NCI-H748 treated with DMSO at 0.1 percent for 48 hours (cell line): ENCODE data around the gene ALPG.
"Not testable (repeated sequence)": the region's sequence is repeated elsewhere in the genome, so short reads cannot be mapped to it uniquely, and the experiment has no call there.

Experiments
- DNase-seq: peaks from one replicate; lab custom pipeline; 2025; lab: John Stamatoyannopoulos, UW

Gene ALPG

DNA sequence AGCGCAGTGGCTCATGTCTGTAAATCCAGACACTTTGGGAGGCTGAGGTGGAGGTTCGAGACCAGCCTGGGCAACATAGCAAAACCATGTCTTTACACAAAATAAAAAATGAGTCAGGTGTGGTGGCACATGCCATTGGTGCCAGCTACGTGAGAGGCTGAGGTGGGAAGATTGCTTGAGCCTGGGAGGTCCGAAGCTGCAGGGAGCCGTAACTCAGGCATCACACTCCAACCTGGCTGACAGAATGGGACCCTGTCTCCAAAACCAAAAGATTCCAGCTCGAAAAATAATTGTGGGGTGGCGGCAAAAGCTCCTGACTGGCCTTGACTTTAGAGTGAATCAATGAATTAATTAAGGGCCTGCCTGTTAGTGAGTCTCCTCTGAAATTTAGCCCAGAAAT lies 29.3 kb upstream of the ALPG start:
- DNase-seq, result no peak

DNA sequence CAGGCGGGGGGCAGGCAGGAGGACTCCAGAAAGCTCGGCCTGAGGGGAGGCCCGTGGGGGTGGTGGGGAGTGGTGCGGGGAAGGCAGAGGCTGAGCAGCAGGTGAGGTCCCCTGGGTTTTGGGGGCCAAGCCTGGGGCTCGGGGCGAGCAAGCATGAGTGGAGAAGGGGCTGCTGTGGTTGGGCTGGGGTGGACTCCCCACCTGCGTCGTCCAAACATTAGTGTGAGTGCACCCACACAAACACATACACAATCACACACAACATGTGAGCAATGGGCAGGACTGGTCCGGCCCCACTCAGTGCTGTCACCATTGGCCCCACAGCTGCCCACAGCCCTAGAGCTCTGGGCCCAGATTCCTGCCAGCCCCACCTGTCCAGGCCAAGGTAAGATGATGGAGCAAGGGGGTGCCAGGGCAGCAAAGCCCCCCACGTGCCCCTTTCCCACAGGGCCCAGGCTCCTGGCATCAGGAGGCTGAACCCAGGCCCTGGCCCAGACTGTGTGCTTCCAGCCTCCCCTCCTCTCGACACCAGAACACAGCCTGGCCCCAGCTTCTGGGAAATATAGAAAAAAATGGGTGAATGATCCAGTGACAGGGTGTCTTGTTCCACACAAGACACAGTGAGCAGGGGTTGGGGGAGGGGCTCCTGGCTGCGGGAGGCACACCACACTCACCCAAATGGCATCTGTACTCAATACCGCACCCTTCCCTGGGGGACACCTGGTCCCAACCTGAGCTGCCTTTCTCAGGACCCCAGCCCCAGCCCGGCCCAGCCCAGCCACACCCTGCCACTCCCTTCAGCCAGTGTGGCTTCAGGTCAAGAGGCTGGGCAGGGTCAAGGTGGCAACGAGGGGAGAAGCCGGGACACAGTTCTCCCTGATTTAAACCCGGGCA lies 28.6 kb upstream of the ALPG start:
- DNase-seq, result no peak

DNA sequence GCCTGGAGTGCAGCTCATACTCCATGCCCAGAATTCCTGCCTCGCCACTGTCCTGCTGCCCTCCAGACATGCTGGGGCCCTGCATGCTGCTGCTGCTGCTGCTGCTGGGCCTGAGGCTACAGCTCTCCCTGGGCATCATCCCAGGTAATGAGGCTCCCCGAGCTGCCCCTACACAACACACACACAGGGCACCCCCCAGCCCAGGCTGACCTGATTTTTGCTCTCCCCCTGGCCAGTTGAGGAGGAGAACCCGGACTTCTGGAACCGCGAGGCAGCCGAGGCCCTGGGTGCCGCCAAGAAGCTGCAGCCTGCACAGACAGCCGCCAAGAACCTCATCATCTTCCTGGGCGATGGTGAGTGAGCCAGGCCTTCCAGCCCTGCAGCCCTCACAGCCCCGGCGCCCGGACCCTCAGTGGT lies 27.9 kb upstream of the ALPG start, which contains the start of gene ALPP:
ALPP (plus strand) TSS at position 17 of the 417 bp plus-strand sequence; CDS start at position 69, 52 bp downstream.
- not testable (repeated sequence) for DNase-seq

DNA sequence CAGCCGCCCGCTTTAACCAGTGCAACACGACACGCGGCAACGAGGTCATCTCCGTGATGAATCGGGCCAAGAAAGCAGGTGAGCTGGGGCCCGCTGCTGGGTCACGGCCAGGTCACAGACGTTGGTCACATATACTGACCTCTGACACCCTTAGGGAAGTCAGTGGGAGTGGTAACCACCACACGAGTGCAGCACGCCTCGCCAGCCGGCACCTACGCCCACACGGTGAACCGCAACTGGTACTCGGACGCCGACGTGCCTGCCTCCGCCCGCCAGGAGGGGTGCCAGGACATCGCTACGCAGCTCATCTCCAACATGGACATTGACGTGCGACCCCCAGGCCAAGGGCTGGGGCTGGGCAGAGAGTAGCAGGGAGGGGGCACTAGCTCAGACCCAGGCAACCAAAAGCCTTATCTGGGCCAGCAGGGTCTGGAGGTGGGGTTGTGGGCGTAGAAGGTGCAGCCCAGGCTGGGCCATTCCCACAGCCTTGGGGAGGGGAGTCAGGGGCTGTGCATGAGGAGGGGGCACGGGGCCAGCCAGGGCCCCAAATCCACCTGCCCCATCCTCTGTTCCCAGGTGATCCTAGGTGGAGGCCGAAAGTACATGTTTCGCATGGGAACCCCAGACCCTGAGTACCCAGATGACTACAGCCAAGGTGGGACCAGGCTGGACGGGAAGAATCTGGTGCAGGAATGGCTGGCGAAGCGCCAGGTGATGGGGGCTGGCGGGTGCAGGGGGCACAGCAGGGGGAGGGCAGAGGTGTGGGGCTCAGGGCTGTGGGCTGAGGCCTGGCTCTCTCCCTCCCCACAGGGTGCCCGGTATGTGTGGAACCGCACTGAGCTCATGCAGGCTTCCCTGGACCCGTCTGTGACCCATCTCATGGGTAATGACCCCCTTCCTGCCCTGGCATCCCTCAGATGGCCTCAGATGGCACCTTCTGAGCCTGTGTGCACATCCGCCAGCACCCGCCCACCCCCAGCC lies 26.7 kb upstream of the ALPG start:
- not testable (repeated sequence) for DNase-seq

DNA sequence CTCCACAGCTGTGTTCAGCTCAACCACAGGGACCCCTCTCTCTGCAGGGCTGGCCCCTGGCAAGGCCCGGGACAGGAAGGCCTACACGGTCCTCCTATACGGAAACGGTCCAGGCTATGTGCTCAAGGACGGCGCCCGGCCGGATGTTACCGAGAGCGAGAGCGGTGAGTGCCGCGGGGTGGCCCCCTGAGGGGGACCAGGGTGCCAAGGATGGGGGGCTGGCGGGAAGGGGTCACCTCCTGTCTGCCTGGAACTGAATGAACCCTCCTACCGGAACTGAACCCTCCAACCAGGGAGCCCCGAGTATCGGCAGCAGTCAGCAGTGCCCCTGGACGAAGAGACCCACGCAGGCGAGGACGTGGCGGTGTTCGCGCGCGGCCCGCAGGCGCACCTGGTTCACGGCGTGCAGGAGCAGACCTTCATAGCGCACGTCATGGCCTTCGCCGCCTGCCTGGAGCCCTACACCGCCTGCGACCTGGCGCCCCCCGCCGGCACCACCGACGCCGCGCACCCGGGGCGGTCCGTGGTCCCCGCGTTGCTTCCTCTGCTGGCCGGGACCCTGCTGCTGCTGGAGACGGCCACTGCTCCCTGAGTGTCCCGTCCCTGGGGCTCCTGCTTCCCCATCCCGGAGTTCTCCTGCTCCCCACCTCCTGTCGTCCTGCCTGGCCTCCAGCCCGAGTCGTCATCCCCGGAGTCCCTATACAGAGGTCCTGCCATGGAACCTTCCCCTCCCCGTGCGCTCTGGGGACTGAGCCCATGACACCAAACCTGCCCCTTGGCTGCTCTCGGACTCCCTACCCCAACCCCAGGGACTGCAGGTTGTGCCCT lies 25.2 kb upstream of the ALPG start:
- DNase-seq, result not testable (repeated sequence)

DNA sequence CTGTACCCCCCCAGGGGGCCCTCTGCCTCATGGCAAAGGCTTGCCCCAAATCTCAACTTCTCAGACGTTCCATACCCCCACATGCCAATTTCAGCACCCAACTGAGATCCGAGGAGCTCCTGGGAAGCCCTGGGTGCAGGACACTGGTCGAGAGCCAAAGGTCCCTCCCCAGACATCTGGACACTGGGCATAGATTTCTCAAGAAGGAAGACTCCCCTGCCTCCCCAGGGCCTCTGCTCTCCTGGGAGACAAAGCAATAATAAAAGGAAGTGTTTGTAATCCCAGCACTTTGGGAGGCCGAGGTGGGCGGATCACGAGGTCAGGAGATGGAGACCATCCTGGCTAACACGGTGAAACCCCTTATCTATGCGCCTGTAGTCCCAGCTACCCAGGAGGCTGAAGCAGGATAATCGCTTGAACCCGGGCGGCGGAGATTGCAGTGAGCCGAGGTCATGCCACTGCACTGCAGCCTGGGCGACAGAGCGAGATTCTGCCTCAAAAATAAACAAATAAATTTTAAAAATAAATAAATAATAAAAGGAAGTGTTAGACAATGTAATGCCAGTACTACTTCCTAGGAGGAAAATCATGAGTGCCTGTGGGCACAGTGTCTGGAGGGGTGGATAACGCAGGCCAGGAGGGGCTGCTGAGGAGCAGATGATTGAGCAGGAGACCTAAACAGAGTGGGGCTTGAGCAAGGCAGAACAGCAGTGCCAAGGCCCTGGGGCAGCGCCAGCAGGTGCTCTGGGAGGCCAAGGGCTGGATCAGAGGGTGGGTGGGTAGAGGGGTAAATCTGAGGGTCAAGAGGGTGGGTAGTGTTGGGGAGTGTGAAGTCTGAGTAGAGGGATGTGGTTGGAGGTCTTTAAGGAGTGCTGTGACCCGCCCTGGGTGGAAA lies 24.1 kb upstream of the ALPG start:
- no peak for DNase-seq

DNA sequence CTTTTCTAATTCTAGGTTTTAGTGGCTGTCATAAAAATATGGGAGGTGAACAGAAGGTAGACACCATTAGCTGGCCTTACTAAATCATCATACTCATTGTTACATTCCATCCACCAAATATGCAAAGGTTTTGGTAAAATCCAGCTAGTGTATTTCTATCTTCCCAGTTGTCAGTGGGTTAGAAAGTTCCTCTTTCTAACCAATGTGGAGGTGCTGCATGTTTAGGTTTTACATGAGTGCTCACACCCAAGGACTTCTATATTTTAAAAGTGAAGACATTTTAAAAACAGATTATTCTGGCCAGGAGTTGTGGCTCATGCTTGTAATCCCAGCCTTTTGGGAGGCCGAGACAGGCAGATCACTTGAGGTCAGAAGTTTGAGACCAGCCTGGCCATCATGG lies 22.2 kb upstream of the ALPG start:
- no peak for DNase-seq

DNA sequence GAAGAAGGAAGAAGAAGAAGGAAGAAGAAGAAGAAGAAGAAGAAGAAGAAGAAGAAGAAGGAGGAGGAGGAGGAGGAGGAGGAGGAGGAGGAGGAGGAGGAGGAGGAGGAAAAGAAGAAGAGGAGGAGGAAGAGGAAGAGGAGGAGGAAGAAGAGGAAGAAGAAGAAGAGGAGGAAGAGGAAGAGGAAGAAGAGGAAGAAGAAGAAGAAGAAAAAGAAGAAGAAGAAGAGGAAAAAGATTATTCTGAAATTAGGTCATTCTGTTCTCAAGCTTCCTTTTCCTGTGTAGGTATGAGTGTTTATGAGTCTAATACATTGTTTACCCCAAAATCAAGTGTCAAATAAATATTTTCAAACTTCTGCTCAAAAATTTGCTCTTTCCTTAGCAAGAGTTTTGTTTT lies 21.6 kb upstream of the ALPG start:
- not testable (repeated sequence) for DNase-seq

DNA sequence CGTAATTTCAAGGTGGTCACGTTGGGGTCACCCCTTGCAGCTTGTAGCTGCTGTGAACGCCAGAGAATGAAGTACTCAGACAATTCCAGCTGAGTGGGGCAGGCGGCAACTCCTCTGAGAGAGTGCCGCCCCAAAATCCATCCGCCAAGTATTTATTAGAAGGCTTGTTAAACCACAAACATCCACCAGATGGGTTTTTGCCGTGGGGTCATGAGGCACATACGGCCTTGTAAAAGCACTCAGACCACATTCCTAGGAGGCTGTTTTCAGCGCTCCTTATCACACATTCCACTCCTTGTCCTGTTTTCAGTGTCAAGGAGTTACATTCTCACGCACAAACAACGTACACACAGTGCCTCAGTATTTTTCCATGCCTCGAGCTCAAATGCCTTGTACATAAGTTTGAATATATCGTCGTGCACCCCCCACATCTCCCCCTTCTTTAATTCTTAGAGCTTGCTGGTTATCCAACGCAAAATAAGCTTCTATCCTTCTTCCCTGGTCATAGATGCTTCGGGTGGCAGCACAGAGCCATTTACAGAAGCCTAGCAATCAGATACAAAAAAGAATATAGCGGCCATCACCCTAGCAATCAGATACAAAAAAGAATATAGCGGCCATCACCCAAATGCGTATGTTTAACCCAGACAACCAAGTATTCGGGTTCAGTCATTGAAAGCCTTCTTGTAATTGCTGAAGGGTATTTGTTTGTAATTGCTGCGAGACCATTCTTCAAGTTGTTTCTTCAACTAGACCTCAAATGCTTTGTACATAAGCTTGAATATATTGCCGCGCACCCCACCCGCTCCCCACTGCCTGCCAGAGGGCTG lies 20.8 kb upstream of the ALPG start:
- DNase-seq, result no peak

DNA sequence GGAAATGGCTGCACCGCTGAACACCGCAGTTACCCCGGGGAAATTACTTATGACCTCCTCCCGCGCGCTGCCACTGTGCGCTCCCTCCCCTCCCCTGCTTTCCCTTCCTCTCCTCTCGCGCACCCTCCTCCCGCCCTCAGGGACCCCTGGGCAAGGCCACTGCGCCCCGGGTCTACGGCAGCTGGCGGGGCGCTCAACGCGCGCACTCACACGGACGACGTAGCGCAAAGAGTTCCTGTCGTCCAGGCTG lies 20.2 kb upstream of the ALPG start:
- no peak for DNase-seq

DNA sequence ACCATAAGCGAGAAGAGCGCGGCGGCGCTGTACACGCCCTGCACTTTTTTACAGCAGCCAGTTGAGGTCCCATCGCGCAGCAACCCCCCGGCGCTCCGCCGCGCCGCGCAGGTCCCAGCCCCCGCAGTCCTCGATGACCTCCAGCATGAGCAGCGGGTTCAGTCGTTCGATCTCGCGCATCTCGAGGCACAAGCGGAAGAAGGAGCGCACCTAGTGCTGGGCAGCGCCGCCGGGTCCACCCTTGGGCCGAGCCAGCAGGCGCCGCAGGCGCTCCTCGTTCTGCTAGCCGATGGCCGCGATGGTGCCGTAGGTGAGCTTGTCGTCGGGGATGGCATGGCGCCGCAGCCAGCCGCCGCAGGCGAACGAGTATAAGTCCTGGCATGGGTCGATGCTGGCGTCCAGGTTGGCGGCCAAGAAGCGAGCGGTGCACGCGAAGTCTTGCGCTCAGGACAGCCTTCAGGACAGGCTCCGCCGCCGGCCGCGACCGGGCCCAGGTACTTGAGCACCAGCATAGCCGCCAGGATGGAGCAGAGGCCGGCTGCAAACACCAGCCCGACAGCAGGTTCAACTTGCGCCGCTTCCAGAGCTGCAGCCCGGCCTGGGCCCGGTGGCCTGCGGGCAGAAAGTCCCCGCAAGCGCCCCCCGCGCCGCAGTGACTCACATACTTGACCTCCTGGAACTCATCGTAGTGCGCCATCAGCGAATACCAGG lies 19.7 kb upstream of the ALPG start:
- no peak for DNase-seq

DNA sequence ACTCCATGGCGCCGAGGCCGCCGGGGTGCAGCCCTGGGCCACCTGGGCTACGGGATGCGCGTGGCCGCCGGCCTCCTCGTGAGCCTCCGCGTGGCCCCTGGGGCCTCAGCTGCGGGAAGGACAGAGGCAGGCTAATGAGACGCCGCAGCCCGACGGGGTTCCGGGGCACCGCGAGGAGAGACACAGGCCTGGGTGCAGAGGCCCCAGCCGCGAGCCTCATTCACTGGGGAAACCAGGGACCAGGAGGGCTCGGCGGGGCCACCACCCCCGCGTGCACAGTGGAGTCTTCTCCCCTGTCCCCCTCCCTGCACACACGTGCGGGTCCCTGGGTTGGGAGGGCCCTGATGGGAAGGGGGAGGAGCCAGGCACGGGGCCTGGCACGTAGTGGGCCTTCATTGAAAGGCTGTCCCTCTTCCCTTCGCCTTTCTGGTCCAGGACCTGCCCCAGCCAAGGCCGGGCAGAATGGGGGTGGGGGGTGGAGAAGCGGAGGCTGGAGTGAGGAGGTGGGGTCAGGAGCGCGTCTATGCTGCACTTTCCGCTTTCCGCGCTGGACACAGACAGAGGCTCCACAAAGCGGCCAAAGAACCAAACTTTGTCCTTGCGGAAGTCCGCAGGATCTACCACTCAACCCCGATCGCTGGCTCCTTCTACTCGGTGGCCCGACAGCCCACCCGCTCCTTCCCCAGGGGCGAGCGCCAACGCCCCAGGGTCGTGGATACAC lies 19.0 kb upstream of the ALPG start:
- no peak for DNase-seq

DNA sequence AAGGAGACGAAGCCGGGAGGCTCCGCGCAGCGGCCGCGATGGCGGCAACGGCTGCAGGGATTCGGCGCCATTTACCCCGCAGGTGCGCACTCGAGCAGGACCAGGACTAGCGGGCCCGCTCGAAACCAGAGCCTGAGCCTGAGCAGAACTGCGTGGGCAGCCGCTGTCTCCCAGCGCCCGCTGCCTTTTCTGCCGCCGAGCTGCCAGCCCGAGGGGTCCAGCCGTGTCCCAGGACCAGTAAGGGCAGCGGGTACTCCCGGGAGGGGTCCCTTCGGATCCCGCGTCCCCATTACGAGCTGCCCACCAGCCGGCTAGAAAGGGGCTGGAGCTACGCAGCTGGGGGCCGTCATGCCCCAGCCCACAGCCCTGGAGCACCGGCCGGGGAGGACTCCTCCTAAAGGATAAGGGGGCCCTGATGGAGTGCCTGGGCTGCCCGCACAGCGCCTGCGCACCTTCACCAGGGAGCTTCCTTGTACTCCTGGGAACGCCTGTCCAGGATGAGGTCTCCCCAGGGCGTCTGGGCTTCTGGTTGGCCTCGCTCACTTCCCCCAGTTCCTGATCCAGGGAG lies 18.2 kb upstream of the ALPG start:
- no peak for DNase-seq

DNA sequence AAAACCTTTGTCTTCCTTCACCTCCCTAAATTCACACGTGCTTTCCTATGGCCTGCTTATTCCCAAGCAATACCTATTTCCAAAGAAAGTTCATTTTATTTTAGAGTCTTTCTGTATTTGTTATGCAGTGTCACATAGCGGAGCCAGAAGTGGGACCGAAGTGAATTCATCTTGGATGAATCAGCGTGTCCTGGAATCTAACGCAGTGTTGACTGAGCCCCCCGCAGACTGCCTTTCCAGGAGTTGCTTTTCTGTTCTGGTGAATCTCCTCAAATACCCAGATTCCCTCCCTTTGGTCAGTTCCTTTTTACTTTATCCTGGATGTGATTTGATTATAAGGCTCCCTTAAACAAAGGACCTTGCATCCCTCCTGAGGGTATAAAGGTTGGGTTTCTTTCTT lies 17.3 kb upstream of the ALPG start:
- DNase-seq, result no peak

DNA sequence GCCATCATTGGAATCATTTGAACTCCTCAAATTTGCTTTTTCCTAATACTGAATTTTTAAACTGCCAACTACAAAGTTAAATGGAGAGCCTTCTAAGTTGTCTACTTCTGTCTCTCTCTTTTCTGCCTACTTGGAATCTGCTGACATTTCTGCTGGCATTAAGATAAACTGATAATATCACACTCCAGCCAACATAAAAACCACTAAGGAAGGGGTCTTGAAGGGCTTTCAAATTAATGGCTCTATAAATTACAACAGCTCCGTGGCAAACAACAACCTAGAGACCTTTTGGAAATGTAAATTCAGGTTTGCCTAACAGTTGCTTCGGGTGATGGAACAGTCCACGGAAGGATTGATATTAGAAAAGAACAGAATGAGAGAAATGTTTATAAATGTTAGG lies 16.0 kb upstream of the ALPG start:
- DNase-seq, result no peak

DNA sequence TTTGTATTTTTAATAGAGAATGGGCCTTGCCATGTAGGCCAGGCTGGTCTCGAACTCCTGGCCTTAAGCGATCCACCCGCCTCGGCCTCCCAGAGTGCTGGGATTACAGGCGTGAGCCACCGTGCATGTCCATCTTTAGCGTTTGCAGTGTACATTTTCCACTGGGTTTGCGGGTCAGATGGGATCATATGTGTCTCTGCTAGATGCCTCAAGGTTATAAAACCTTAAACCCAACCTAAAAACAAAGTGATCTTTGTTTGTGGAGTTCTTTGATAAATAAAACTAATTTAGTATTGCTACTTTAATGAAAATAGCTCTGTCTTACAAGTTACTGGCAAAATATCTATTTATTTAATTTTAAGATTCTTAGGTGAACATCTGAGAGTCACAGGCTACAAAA lies 13.1 kb upstream of the ALPG start:
- no peak for DNase-seq

DNA sequence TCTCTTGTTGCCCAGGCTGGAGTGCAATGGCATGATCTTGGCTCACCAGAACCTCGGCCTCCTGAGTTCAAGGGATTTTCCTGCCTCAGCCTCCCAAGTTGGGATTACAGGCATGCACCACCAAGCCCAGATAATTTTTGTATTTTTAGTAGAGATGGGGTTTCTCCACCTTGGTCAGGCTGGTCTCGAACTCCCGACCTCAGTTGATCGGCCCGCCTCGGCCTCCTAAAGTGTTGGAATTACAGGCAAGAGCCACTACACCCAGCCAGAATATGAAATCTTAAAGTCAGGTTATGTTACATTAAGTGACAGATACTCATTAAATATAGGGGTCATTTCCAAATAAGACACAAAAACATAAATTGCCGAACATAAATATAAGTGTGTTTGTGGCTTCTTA lies 12.2 kb upstream of the ALPG start:
- not testable (repeated sequence) for DNase-seq

DNA sequence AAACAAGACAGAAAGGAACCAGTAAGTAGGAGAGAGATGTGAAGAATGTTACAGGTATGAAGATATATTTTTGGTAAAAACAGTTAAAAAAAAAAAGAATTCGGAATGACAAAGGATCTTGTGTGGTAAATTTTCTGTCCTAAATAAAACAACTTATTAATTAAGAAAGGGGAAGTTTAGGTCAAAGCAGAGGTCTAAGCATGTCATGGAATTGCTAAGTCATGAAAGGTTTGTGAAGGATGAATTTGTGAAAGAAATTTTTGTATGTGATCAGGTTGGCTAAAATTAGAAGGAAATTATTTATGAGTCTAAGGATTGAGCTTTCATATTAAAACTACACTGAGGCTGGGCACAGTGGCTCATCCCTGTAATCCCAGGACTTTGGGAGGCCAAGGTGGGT lies 11.1 kb upstream of the ALPG start:
- DNase-seq, result no peak

DNA sequence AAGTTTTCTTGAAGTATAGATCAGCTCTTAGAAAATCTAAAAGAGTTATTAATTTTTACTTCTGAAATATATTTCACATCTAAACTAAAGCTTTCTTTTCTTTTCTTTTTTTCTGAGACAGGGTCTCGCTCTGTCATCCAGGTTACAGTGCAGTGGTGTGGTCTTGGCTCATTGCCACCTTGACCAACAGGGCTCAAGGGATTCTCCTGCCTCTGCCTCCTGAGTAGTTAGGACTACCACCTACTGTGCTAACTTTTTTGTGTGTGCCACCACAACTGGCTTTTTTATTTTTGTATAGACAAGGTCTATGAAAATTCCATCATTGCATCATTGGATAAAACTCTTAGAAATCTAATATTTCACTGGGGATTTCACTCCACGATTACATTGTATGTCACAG lies 10.0 kb upstream of the ALPG start:
- DNase-seq, result no peak
